ENCODE measurements around the gene TXNDC15. TPM values are rescaled to one million over a fixed set of nuclear protein-coding genes. Genes with fewer than 3 reads are reported as not detected.
"Not testable (repeated sequence)": the region's sequence is repeated elsewhere in the genome, so short reads cannot be mapped to it uniquely, and the experiment has no call there.

The TXNDC15 gene
- total and polyA plus RNA-seq, 5 donors = 53.8 to 77.0 (median 68.5) TPM

GRCh38 chr5:134904610-134905245 lies 30.6 kb downstream of the TXNDC15 start, which contains the start of gene PCBD2:
Gene PCBD2 (plus strand): TSS chr5:134905131. CDS start chr5:134905140, 9 bp downstream.
- Histone ChIP-seq H3K27me3 (ENCODE audit: control insufficient read depth, insufficient read depth) (no peaks in the 10 kb centered on the region), H3K4me1 (ENCODE audit: control insufficient read depth, insufficient read depth, low read length) (no peaks in the 10 kb centered on the region), H3K9me3 (ENCODE audit: control insufficient read depth, low read length) (no peaks in the 10 kb centered on the region), H3K4me3 (ENCODE audit: low read length) (peak within 1 kb of the TSS; percentile 71), H3K27ac (ENCODE audit: low read length) (peak within 1 kb of the TSS; percentile 93)
- intact Hi-C loops (cut with DNase I) = loop anchor here in 2 of 4 donors (5.0 to 10.0 kb wide), 3 partner anchors 60 to 167 kb away; partner anchors contain the start of genes C5orf24 (in 1 of the 2), CAMLG (in 1 of the 2) and DDX46 (in 1 of the 2)
- ATAC-seq (peak; percentile 94 to 96), DNase-seq (peak; percentile 93 to 97 (median 97))
- under 1% methylated on average over 84 of the region's 84 CpGs for WGBS

- peak; percentile 64 to 70 for ATAC-seq
- H3K4me3 ChIP-seq (ENCODE audit: low read length) = peak overlapping the region; percentile 71
- peak overlapping the region; percentile 93 for H3K27ac ChIP-seq (ENCODE audit: low read length)
- no peaks in the 10 kb centered on the region for H3K4me1 ChIP-seq (ENCODE audit: control insufficient read depth, insufficient read depth, low read length)
- under 1% methylated on average over 54 of the region's 54 CpGs for WGBS
- H3K27me3 ChIP-seq (ENCODE audit: control insufficient read depth, insufficient read depth) = no peaks in the 10 kb centered on the region
- intact Hi-C loops (cut with DNase I) = loop anchor here in 2 of 4 donors (5.0 to 10.0 kb wide), 3 partner anchors 61 to 168 kb away; partner anchors contain the start of genes C5orf24 (in 1 of the 2), CAMLG (in 1 of the 2) and DDX46 (in 1 of the 2)
- no peaks in the 10 kb centered on the region for H3K9me3 ChIP-seq (ENCODE audit: control insufficient read depth, low read length)
- peak in 1 of 3 donors; percentile 79 for DNase-seq
Observed at GRCh38 chr5:134905246-134905996, 31.2 kb downstream of the TXNDC15 start.

- WGBS = 98% methylated on average over 1 of the region's 1 CpG
- ATAC-seq (no peak), DNase-seq (no peak)
- Histone ChIP-seq H3K4me3 (ENCODE audit: low read length) (no peak overlapping the region), H3K27me3 (ENCODE audit: control insufficient read depth, insufficient read depth) (no peaks in the 10 kb centered on the region), H3K4me1 (ENCODE audit: control insufficient read depth, insufficient read depth, low read length) (no peaks in the 10 kb centered on the region), H3K9me3 (ENCODE audit: control insufficient read depth, low read length) (no peaks in the 10 kb centered on the region), H3K27ac (ENCODE audit: low read length) (no peak overlapping the region)
- intact Hi-C loops (cut with DNase I) = loop anchor here in 2 of 4 donors (5.0 to 10.0 kb wide), 3 partner anchors 62 to 170 kb away; partner anchors contain the start of genes C5orf24 (in 1 of the 2), CAMLG (in 1 of the 2) and DDX46 (in 1 of the 2)
Observed at GRCh38 chr5:134906811-134907210, 32.6 kb downstream of the TXNDC15 start.

- H3K4me1 ChIP-seq (ENCODE audit: control insufficient read depth, insufficient read depth, low read length); ATAC-seq; H3K9me3 ChIP-seq (ENCODE audit: control insufficient read depth, low read length); H3K27me3 ChIP-seq (ENCODE audit: control insufficient read depth, insufficient read depth); H3K27ac ChIP-seq (ENCODE audit: low read length); DNase-seq; intact Hi-C loops (cut with DNase I); H3K4me3 ChIP-seq (ENCODE audit: low read length): not testable (repeated sequence)
- 98% methylated on average over 2 of the region's 2 CpGs for WGBS
Observed at GRCh38 chr5:134910752-134911151, 36.6 kb downstream of the TXNDC15 start.

GRCh38 chr5:134911285-134912206 lies 37.4 kb downstream of the TXNDC15 start:
- H3K4me1 ChIP-seq (ENCODE audit: control insufficient read depth, insufficient read depth, low read length) = no peaks in the 10 kb centered on the region
- no peak overlapping the region for H3K4me3 ChIP-seq (ENCODE audit: low read length)
- H3K9me3 ChIP-seq (ENCODE audit: control insufficient read depth, low read length) = no peaks in the 10 kb centered on the region
- WGBS = 92% methylated on average over 8 of the region's 8 CpGs
- intact Hi-C loops (cut with DNase I) = no loop called here
- no peaks in the 10 kb centered on the region for H3K27me3 ChIP-seq (ENCODE audit: control insufficient read depth, insufficient read depth)
- no peak for DNase-seq
- H3K27ac ChIP-seq (ENCODE audit: low read length) = no peak overlapping the region
- ATAC-seq = no peak

GRCh38 chr5:134913254-134913653 lies 39.1 kb downstream of the TXNDC15 start:
- intact Hi-C loops (cut with DNase I) = no loop called here
- ATAC-seq = no peak
- 81% methylated on average over 3 of the region's 3 CpGs for WGBS
- Histone ChIP-seq H3K4me3 (ENCODE audit: low read length) (no peak overlapping the region), H3K27me3 (ENCODE audit: control insufficient read depth, insufficient read depth) (no peaks in the 10 kb centered on the region), H3K27ac (ENCODE audit: low read length) (no peak overlapping the region), H3K9me3 (ENCODE audit: control insufficient read depth, low read length) (no peaks in the 10 kb centered on the region), H3K4me1 (ENCODE audit: control insufficient read depth, insufficient read depth, low read length) (no peaks in the 10 kb centered on the region)
- DNase-seq = no peak

GRCh38 chr5:134913795-134914194 lies 39.6 kb downstream of the TXNDC15 start:
- DNase-seq (no peak), ATAC-seq (no peak)
- intact Hi-C loops (cut with DNase I) = no loop called here
- H3K9me3 ChIP-seq (ENCODE audit: control insufficient read depth, low read length) = no peaks in the 10 kb centered on the region
- H3K4me3 ChIP-seq (ENCODE audit: low read length) = no peak overlapping the region
- no peaks in the 10 kb centered on the region for H3K4me1 ChIP-seq (ENCODE audit: control insufficient read depth, insufficient read depth, low read length)
- WGBS = 98% methylated on average over 1 of the region's 1 CpG
- H3K27ac ChIP-seq (ENCODE audit: low read length) = no peak overlapping the region
- H3K27me3 ChIP-seq (ENCODE audit: control insufficient read depth, insufficient read depth) = no peaks in the 10 kb centered on the region

GRCh38 chr5:134917070-134917815 lies 43.1 kb downstream of the TXNDC15 start:
- Histone ChIP-seq H3K4me3 (ENCODE audit: low read length) (no peak overlapping the region), H3K9me3 (ENCODE audit: control insufficient read depth, low read length) (no peaks in the 10 kb centered on the region), H3K27me3 (ENCODE audit: control insufficient read depth, insufficient read depth) (no peaks in the 10 kb centered on the region), H3K4me1 (ENCODE audit: control insufficient read depth, insufficient read depth, low read length) (no peaks in the 10 kb centered on the region), H3K27ac (ENCODE audit: low read length) (no peak overlapping the region)
- ATAC-seq (no peak), DNase-seq (no peak)
- intact Hi-C loops (cut with DNase I) = no loop called here
- WGBS = 94% methylated on average over 10 of the region's 10 CpGs

- DNase-seq (no peak), ATAC-seq (no peak)
- 94% methylated on average over 3 of the region's 3 CpGs for WGBS
- intact Hi-C loops (cut with DNase I) = no loop called here
- Histone ChIP-seq H3K4me3 (ENCODE audit: low read length) (no peak overlapping the region), H3K9me3 (ENCODE audit: control insufficient read depth, low read length) (no peaks in the 10 kb centered on the region), H3K4me1 (ENCODE audit: control insufficient read depth, insufficient read depth, low read length) (no peaks in the 10 kb centered on the region), H3K27me3 (ENCODE audit: control insufficient read depth, insufficient read depth) (no peaks in the 10 kb centered on the region), H3K27ac (ENCODE audit: low read length) (no peak overlapping the region)
Observed at GRCh38 chr5:134918861-134919260, 44.7 kb downstream of the TXNDC15 start.
